Type B pancreatic cell (in vitro differentiated cells): Measurements from ENCODE around the gene ERMARD. TPM values are rescaled to one million over a fixed set of nuclear protein-coding genes. Genes with fewer than 3 reads are reported as not detected.
A peak's percentile ranks its signal among the peaks of the same experiment; 100 is the strongest.

Experiments used
- DNase-seq: peaks from one replicate; pipeline ENCODE4 v3.0.0; 2021; ENCODE audit warnings: mixed read lengths; ENCODE audit not compliant: unreplicated experiment; ENCODE audit errors: extremely low spot score
- H3K27ac Mint-ChIP-seq: 2 replicates; pipeline ENCODE4 v1.8.0; 2021; ENCODE audit warnings: mild to moderate bottlenecking, mixed read lengths
- H3K27me3 Mint-ChIP-seq: 2 replicates; pipeline ENCODE4 v1.8.0; 2021; ENCODE audit warnings: mixed read lengths
- H3K36me3 Mint-ChIP-seq: 2 replicates; pipeline ENCODE4 v1.8.0; 2021; ENCODE audit warnings: mixed read lengths
- H3K4me1 Mint-ChIP-seq: one replicate; pipeline ENCODE4 v1.8.0; 2021; ENCODE audit warnings: mixed read lengths; ENCODE audit not compliant: unreplicated experiment
- H3K4me3 Mint-ChIP-seq: 2 replicates; pipeline ENCODE4 v1.8.0; 2021; ENCODE audit warnings: mild to moderate bottlenecking, mixed read lengths
- H3K9me3 Mint-ChIP-seq: 2 replicates; pipeline ENCODE4 v1.8.0; 2021; ENCODE audit warnings: mixed read lengths
- CTCF ChIP-seq: fragments of 200-600 bp; sonication (generic); conservative IDR thresholded peaks from 2 replicates; pipeline ENCODE4 v1.5.0; 2021; ENCODE audit warnings: antibody characterized with exemption, mild to moderate bottlenecking
- total RNA-seq: library from RNA; stranded (reverse); gene quantifications from 2 replicates; pipeline ENCODE4 v1.2.1, GENCODE V29; 2021; ENCODE audit warnings: low replicate concordance

ERMARD gene
- total RNA-seq, 1 donor from 2014 or later = 32.1 TPM

GRCh38 chr6:169779092-169779815 lies 27.8 kb downstream of the ERMARD start:
- DNase-seq = no peak
- H3K4me3 Mint-ChIP-seq = no peak overlapping the region
- H3K4me1 Mint-ChIP-seq = no peaks in the 10 kb centered on the region
- H3K27me3 Mint-ChIP-seq = no peaks in the 10 kb centered on the region
- H3K36me3 Mint-ChIP-seq = peaks cover 10% of the 10 kb centered on the region
- H3K9me3 Mint-ChIP-seq = no peaks in the 10 kb centered on the region
- no peak for TF ChIP-seq CTCF
- no peak overlapping the region for H3K27ac Mint-ChIP-seq

GRCh38 chr6:169779896-169780295 lies 28.5 kb downstream of the ERMARD start:
- no peak overlapping the region for H3K27ac Mint-ChIP-seq
- H3K36me3 Mint-ChIP-seq = peaks cover 10% of the 10 kb centered on the region
- H3K4me1 Mint-ChIP-seq = no peaks in the 10 kb centered on the region
- no peak overlapping the region for H3K4me3 Mint-ChIP-seq
- H3K9me3 Mint-ChIP-seq = no peaks in the 10 kb centered on the region
- no peaks in the 10 kb centered on the region for H3K27me3 Mint-ChIP-seq
- TF ChIP-seq CTCF = no peak
- no peak for DNase-seq

GRCh38 chr6:169780571-169781091 lies 29.2 kb downstream of the ERMARD start:
- Mint-ChIP-seq H3K36me3 (peaks cover 10% of the 10 kb centered on the region), H3K27ac (no peak overlapping the region), H3K4me1 (no peaks in the 10 kb centered on the region), H3K4me3 (no peak overlapping the region), H3K27me3 (no peaks in the 10 kb centered on the region), H3K9me3 (no peaks in the 10 kb centered on the region)
- DNase-seq = peak; percentile 42
- TF ChIP-seq CTCF = no peak

GRCh38 chr6:169782966-169783365 lies 31.5 kb downstream of the ERMARD start:
- Mint-ChIP-seq H3K27me3 (no peaks in the 10 kb centered on the region), H3K27ac (no peak overlapping the region), H3K36me3 (peaks cover 10% of the 10 kb centered on the region), H3K9me3 (no peaks in the 10 kb centered on the region), H3K4me3 (no peak overlapping the region), H3K4me1 (no peaks in the 10 kb centered on the region)
- no peak for TF ChIP-seq CTCF
- DNase-seq = peak; percentile 45

GRCh38 chr6:169783401-169783800 lies 32.0 kb downstream of the ERMARD start:
- H3K27ac Mint-ChIP-seq = no peak overlapping the region
- peaks cover 10% of the 10 kb centered on the region for H3K36me3 Mint-ChIP-seq
- peak; percentile 58 for DNase-seq
- no peaks in the 10 kb centered on the region for H3K27me3 Mint-ChIP-seq
- TF ChIP-seq CTCF = no peak
- no peak overlapping the region for H3K4me3 Mint-ChIP-seq
- no peaks in the 10 kb centered on the region for H3K9me3 Mint-ChIP-seq
- no peaks in the 10 kb centered on the region for H3K4me1 Mint-ChIP-seq
